ENCODE results near the gene SUFU.

DNA sequence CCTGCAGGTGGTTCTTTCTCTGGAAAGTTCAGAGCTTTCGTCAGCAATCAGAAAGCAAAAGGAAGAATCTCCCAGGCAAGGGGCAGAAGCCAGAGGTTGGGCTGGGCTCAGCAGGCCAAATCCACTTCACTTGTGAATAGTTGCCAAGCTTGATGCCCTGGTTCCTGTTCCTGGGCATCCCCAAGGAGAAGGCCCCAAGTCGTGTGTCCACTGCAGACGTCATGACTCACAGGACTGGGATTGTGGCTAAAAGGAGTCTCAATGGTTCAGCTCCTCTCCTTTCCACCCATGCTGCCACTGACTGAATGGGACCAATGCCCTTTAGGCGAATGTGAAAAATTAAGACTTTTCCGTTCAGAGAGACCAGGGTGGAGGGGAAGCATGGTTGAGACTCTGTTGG, 101.9 kb downstream of the SUFU start:
- TF ChIP-seq GATA2 (IDR thresholded peaks at IDR 0.05; ENCODE audit: low read depth, low read length) (no peak), GATA3 (IDR thresholded peaks at IDR 0.05; ENCODE audit: low read depth, low read length) (no peak)

Measured in SH-SY5Y (cell line).